Thoracic aorta (tissue), 2 donors: ENCODE results near the gene SHANK2. TPM values are rescaled to one million over a fixed set of nuclear protein-coding genes. Genes with fewer than 3 reads are reported as not detected.

Experiments
- ATAC-seq: fragments of 150-250 bp; one replicate; pipeline ENCODE4 v1.8.0; 2017; ENCODE audit warnings: low read depth; ENCODE audit not compliant: insufficient number of reproducible peaks, low FRiP score
- DNase-seq: peaks from one replicate; pipeline ENCODE4 v3.0.0-alpha.2; 2020; ENCODE audit warnings: low spot score
- H3K27ac ChIP-seq, 2 donors: fragments of 200-600 bp; sonication (generic); 1 replicate in 1 of 2; 2 replicates in 1 of 2; pipeline ENCODE4 v1.5.1; 2016; ENCODE audit warnings: mild to moderate bottlenecking in 2 of 2, moderate library complexity in 2 of 2
- H3K27me3 ChIP-seq: fragments of 200-600 bp; sonication (generic); replicated peaks from 2 replicates; pipeline ENCODE4 v1.6.0; 2016; ENCODE audit warnings: mild to moderate bottlenecking; ENCODE audit not compliant: insufficient read depth
- H3K36me3 ChIP-seq: fragments of 200-600 bp; sonication (generic); one replicate; pipeline ENCODE4 v1.5.1; 2016
- H3K4me1 ChIP-seq, 2 donors: fragments of 200-600 bp; sonication (generic); 1 replicate in 1 of 2; 2 replicates in 1 of 2; pipeline versions ENCODE4 v1.5.1 to v1.6.0; 2016; ENCODE audit warnings: low read depth in 2 of 2, mild to moderate bottlenecking in 1 of 2; ENCODE audit not compliant: control insufficient read depth in 1 of 2
- H3K4me3 ChIP-seq: fragments of 200-600 bp; sonication (generic); 2 replicates; pipeline ENCODE4 v1.5.1; 2016; ENCODE audit warnings: mild to moderate bottlenecking
- H3K9me3 ChIP-seq: fragments of 200-600 bp; sonication (generic); 2 replicates; pipeline ENCODE4 v1.5.1; 2016
- total RNA-seq, 2 donors: library from RNA; depleted of rRNA; stranded (reverse); fragments of >200 nt; gene quantifications; one replicate each; pipeline versions ENCODE4 v1.1.0 to v1.2.3, GENCODE V29; 2016
- TF ChIP-seq, protein P1 (sequence below): fragments of 200-600 bp; sonication (generic); IDR thresholded peaks from one replicate; pipeline ENCODE4 v1.5.1; 2019; ENCODE audit warnings: antibody characterized with exemption

SHANK2 gene
- total RNA-seq, 2 donors from 2014 or later: 0.99 TPM; not detected in 1

DNA sequence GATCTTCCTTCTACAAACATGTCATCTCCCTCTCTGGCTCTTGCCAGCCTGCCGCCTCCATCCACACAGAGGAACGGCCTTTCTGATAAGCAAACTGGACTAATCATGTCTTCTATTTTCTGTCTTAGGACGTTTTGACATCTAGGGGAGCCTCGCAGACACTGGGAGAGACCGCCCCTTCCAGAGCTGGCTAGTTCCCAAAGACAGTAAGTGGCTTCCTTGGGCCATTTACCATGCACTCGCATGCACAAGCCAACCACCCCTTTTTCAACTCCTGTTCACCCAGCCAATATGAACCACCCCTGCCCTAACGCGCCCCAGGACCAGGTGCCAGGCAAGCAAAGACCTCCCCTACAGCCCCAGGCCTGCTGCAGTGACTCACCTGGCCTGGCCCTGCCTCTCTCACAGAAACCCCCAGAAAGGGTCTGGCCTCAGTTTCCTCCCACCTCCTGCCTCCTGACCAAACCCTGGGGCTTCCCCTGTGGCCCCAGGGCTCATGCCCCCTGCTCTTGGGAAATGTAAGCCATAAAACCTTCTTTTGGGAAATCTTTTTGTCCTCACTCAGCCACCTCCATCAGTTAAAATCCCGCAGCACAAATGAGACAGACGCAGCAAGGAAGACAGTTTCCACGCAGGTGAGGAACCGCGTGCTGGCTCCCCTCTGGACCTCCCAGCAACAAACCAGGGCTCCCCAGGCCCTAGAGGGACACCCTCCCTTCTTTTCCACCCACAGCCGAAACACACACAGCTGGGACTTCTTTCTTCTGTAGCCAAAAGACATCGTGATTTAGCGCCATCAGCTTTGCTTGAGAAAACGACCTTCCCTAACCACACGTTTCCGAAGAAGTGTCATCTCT, 38.5 kb downstream of the SHANK2 start:
- H3K9me3 ChIP-seq: no peaks in the 10 kb centered on the region
- TF ChIP-seq, protein P1, sequence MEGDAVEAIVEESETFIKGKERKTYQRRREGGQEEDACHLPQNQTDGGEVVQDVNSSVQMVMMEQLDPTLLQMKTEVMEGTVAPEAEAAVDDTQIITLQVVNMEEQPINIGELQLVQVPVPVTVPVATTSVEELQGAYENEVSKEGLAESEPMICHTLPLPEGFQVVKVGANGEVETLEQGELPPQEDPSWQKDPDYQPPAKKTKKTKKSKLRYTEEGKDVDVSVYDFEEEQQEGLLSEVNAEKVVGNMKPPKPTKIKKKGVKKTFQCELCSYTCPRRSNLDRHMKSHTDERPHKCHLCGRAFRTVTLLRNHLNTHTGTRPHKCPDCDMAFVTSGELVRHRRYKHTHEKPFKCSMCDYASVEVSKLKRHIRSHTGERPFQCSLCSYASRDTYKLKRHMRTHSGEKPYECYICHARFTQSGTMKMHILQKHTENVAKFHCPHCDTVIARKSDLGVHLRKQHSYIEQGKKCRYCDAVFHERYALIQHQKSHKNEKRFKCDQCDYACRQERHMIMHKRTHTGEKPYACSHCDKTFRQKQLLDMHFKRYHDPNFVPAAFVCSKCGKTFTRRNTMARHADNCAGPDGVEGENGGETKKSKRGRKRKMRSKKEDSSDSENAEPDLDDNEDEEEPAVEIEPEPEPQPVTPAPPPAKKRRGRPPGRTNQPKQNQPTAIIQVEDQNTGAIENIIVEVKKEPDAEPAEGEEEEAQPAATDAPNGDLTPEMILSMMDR: no peak
- H3K4me3 ChIP-seq: no peak overlapping the region
- DNase-seq: no peak
- H3K4me1 ChIP-seq: no peaks in the 10 kb centered on the region
- no peak for ATAC-seq
- no peak overlapping the region for H3K27ac ChIP-seq
- H3K27me3 ChIP-seq: no peaks in the 10 kb centered on the region
- no peaks in the 10 kb centered on the region for H3K36me3 ChIP-seq

DNA sequence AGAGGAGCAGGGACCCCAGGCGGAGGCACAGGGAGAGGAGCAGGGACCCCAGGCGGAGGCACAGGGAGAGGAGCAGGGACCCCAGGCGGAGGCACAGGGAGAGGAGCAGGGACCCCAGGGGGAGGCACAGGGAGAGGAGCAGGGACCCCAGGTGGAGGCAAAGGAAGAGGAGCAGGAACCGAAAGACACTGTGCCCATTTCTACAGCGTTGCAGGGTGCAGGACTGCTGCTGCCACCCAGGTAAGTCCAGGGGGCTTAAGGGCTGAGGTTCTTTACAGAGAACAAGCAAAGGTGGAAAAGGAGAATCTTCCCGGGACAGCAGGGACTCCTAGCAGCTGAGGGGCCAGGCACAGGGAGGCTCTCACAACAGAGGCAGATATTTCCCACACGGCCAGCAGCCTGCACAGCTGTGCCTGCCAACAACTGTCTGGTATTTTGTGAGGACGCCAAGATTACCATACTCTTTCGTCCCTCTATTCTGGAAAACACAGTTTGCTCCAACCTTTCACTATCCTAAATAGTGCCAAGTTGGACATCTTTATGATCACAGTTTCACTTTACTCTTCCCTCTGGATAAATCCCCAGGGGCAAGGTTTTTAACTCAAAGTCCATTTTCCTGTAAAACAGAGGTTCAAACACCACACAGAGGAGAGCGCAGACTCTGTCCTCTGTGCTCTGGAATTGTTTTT, 39.4 kb downstream of the SHANK2 start:
- no peak overlapping the region for H3K4me3 ChIP-seq
- no peaks in the 10 kb centered on the region for H3K36me3 ChIP-seq
- H3K27me3 ChIP-seq: no peaks in the 10 kb centered on the region
- H3K4me1 ChIP-seq: no peaks in the 10 kb centered on the region
- ATAC-seq (no peak), DNase-seq (no peak)
- H3K9me3 ChIP-seq: no peaks in the 10 kb centered on the region
- H3K27ac ChIP-seq: no peak overlapping the region
- TF ChIP-seq, protein P1: no peak

DNA sequence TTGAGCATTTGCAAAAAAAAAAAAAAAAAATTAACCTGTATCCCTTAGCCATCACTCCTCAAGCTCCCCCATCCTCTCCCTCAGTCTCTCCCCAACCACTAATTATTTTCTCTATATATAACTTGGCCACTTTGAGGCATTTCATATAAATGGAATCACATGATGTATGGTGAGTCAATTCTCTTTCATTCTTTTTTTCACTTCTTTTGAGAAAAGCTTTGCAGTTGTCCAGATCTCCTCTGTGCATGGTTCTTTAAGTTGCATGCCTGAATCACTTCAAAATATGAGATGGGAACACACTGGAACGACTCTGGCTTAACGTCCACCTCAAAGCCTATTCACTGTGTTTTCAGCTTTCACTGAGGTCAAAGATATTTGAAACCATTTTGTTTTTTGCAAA, 40.7 kb downstream of the SHANK2 start:
- H3K27me3 ChIP-seq: no peaks in the 10 kb centered on the region
- H3K36me3 ChIP-seq: no peaks in the 10 kb centered on the region
- TF ChIP-seq, protein P1: no peak
- no peak for ATAC-seq
- H3K4me3 ChIP-seq: no peak overlapping the region
- no peak overlapping the region for H3K27ac ChIP-seq
- H3K4me1 ChIP-seq: no peaks in the 10 kb centered on the region
- H3K9me3 ChIP-seq: no peaks in the 10 kb centered on the region
- no peak for DNase-seq

DNA sequence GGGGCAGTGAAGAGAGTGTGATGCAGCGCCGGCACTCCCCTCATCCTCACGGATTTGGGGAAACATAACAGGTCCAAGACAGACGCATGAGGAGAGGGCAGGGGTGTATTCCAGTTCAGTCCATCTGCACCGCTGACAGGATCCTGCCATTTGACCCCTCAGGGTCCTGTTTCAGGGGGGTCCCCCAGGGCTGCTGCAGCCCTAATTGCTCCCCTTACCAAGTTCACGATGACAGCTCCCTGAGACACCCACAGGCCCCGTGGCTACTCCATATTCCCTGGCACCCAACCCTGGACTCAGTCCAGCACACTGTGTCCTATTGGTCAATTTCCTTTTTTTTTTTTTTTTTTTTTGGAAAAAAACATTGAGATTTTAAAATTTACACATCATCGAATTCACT, 41.5 kb downstream of the SHANK2 start:
- no peak for DNase-seq
- no peak overlapping the region for H3K4me3 ChIP-seq
- TF ChIP-seq, protein P1: no peak
- no peaks in the 10 kb centered on the region for H3K4me1 ChIP-seq
- ATAC-seq: no peak
- H3K36me3 ChIP-seq: no peaks in the 10 kb centered on the region
- H3K27ac ChIP-seq: no peak overlapping the region
- no peaks in the 10 kb centered on the region for H3K9me3 ChIP-seq
- no peaks in the 10 kb centered on the region for H3K27me3 ChIP-seq

DNA sequence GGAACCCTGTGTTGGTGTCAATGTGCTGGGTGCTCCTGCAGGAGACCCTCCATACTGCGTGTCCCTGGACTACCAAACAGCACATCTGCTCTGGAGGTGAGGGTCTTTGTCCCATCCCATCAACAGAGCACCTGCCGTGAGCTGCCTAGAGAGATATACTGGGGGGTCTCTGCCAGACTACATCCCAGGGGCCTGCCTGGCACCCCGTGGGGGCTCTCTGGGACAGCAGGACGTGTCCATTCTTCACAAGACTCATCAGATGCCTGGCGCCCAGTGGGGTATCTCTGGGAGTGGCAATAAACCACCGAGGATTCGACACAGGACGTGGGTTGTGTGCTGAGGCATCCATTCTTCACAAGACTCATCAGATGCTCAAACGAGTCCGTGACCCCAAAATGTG, 42.7 kb downstream of the SHANK2 start:
- no peak for DNase-seq
- Histone ChIP-seq H3K4me1 (no peaks in the 10 kb centered on the region), H3K9me3 (no peaks in the 10 kb centered on the region), H3K4me3 (no peak overlapping the region), H3K27ac (no peak overlapping the region), H3K27me3 (no peaks in the 10 kb centered on the region), H3K36me3 (no peaks in the 10 kb centered on the region)
- no peak for ATAC-seq
- TF ChIP-seq, protein P1: no peak
